ENCODE measurements around the gene CNTN4. TPM values are rescaled to one million over a fixed set of nuclear protein-coding genes. Genes with fewer than 3 reads are reported as not detected.

The CNTN4 gene
- total RNA-seq, 1 donor from 2014 or later = 1.6 TPM

DNA sequence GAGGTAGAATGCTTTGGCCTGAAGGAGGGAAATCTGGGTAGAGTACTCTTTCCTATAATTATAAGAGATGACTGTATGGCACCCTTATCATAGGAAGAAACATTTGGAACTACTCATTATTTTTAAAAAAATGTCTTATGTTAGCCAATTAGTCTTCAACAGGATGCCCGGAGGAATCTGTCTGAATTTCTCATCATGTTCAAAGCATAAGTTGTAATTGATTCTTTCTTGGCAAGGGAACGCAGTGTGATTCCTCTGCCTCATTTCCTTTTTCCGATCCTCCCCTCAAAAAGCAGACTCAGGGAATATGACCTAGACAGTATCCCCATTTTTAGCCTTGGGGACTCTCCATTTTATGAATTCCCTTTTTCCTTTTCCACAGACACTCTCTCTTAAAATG is 846.5 kb downstream of the CNTN4 start:
- no peak overlapping the region for H3K4me3 ChIP-seq (ENCODE audit: low read depth, low read length)
- TF ChIP-seq, protein P1, sequence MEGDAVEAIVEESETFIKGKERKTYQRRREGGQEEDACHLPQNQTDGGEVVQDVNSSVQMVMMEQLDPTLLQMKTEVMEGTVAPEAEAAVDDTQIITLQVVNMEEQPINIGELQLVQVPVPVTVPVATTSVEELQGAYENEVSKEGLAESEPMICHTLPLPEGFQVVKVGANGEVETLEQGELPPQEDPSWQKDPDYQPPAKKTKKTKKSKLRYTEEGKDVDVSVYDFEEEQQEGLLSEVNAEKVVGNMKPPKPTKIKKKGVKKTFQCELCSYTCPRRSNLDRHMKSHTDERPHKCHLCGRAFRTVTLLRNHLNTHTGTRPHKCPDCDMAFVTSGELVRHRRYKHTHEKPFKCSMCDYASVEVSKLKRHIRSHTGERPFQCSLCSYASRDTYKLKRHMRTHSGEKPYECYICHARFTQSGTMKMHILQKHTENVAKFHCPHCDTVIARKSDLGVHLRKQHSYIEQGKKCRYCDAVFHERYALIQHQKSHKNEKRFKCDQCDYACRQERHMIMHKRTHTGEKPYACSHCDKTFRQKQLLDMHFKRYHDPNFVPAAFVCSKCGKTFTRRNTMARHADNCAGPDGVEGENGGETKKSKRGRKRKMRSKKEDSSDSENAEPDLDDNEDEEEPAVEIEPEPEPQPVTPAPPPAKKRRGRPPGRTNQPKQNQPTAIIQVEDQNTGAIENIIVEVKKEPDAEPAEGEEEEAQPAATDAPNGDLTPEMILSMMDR (conservative IDR thresholded peaks at IDR 0.05; ENCODE audit: low read depth, low read length) = no peak
- DNase-seq (ENCODE audit: low read depth) = no peak

DNA sequence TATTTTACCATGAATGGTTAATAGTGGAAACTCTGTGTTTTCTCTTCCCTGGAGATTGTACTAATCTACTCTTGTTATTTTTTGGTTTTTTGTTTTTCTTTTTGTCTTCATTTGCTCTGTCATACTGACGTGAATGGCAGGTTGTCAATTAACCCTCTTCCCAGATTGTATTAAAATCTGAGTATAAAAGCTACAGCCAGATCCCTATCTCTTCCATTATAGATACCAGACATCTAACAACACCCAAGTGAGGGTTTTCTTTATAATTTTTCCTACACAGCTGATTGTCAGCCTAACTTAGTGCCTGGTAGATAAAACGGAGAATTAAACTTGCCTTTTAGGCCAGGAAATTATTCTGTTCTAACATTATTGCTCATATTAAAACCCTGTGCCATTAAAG is 848.9 kb downstream of the CNTN4 start:
- DNase-seq (ENCODE audit: low read depth) = no peak
- TF ChIP-seq, protein P1 (conservative IDR thresholded peaks at IDR 0.05; ENCODE audit: low read depth, low read length) = no peak
- no peak overlapping the region for H3K4me3 ChIP-seq (ENCODE audit: low read depth, low read length)

DNA sequence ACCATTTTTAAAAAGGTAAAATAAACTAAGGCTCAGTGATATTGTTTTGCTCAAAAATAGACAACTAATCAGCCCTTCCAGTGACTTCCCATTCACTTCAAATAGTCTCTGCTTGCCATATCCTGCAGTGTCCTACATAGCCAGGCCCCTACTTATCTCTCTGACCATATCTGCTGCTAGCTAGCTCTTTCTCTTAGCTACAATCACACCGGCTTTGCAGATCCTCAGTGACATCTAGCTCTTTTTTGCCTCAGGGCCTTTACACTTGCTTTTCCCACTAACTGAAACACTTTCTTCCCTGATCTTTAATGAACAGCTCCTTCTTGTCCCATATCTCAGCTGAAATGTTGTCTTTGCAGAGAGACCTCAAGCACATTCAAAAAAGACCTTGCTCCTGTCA is 850.2 kb downstream of the CNTN4 start:
- TF ChIP-seq, protein P1 (conservative IDR thresholded peaks at IDR 0.05; ENCODE audit: low read depth, low read length) = no peak
- DNase-seq (ENCODE audit: low read depth) = no peak
- no peak overlapping the region for H3K4me3 ChIP-seq (ENCODE audit: low read depth, low read length)

DNA sequence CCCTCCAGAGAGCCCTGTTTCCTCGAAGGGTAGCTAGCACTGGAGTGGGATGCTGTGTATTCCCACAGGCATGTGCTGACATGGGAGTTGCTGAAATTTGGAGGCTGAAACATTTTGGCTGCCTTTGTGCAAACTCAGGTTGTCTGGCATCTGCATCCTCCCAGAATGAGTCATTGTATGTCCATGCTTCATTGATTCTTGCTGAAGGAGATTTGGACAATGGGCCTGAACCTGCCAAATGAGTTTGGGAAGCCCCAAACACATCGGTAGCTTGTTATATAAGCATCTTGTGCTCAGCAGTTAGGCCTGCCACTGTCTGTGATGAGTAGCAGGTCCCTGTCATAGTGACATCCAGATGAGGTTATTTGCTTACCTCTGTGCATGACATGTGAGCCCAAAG is 851.5 kb downstream of the CNTN4 start:
- DNase-seq (ENCODE audit: low read depth) = no peak
- TF ChIP-seq, protein P1 (conservative IDR thresholded peaks at IDR 0.05; ENCODE audit: low read depth, low read length) = no peak
- no peak overlapping the region for H3K4me3 ChIP-seq (ENCODE audit: low read depth, low read length)

DNA sequence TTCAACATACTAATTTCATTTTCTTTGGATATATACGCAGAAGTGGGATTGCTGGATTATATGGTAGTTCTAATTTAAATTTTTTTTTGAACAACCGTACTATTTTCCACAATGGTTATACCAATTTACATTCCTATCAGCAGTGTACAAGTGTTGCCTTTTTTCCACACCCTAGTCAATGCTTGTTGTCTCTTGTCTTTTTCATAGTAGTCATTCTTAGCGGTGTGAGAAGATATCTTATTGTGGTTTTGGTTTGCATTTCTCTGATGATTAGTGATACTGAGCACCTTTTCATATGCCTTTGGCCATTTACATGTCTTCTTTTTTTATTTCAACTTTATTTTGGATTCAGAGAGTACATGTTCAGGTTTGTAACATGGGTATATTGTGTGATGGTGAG is 858.4 kb downstream of the CNTN4 start:
- DNase-seq (ENCODE audit: low read depth) = no peak
- TF ChIP-seq, protein P1 (conservative IDR thresholded peaks at IDR 0.05; ENCODE audit: low read depth, low read length) = no peak
- H3K4me3 ChIP-seq (ENCODE audit: low read depth, low read length) = no peak overlapping the region

DNA sequence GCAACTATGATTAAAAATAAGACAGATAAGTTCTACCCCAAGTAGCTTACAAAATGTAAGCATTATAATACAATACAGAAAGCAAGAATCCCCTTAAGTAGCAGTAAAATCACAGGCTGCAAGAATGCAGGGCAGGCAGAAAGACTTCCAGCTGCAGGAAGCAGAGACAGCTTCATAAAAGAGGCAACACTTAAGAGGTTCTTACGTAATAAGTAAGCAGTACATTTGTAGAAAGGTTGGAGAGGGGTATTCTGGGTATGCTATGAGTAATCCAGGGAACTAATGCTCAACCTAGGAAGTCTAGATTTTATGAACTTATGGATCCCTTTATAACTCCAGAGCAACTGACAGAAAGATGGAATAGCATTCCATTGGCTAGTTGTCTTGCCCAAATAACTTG is 859.9 kb downstream of the CNTN4 start:
- no peak overlapping the region for H3K4me3 ChIP-seq (ENCODE audit: low read depth, low read length)
- TF ChIP-seq, protein P1 (conservative IDR thresholded peaks at IDR 0.05; ENCODE audit: low read depth, low read length) = no peak
- DNase-seq (ENCODE audit: low read depth) = no peak

DNA sequence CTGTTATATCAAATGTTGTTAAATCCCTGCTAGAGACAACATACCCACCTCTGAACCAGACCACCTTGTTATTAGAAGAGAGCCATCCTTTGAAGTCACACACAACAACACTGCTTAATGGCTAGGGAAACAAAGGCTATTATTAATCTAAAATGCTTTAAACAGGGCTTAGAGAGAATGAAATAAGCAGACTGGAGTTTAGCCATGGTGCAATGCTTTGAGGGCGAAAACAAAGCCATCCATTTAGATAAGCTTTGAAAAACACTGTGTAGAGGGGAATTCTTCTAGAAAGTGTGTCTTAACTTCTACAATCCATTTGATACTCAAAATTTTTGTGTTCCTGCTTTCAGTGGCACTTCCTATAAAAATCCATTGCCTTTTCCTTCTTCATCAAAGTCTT is 862.9 kb downstream of the CNTN4 start:
- TF ChIP-seq, protein P1 (conservative IDR thresholded peaks at IDR 0.05; ENCODE audit: low read depth, low read length) = no peak
- no peak overlapping the region for H3K4me3 ChIP-seq (ENCODE audit: low read depth, low read length)
- no peak for DNase-seq (ENCODE audit: low read depth)

All from epithelial cell of proximal tubule (primary cell).